ENCODE results near the gene DNAJC1. TPM values are rescaled to one million over a fixed set of nuclear protein-coding genes. Genes with fewer than 3 reads are reported as not detected.

The DNAJC1 gene
- polyA plus RNA-seq, 1 experiment, result 33.2 TPM

DNA sequence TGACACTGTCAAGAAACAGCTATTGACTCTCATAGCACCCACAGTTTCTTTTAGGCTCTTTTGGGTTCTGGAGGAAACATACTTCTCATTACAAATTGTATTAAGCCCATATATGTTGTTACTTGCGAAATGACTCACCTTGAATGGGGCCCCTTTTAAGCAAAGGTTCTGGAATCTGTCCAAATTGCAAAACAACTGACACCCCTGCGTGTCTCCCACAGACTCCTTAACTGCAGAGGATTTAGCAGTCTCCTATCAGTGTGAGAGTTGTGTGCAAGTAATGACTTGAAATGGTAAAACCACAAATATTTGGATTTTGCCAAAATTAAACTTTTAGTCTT is 192.3 kb downstream of the DNAJC1 start:
- ChIA-PET CTCF (no interaction called here), POLR2A (no interaction called here)
- no peaks in the 10 kb centered on the region for H3K36me3 ChIP-seq (ENCODE audit: control insufficient read depth, insufficient read depth, low read length)
- TF ChIP-seq, protein P1, sequence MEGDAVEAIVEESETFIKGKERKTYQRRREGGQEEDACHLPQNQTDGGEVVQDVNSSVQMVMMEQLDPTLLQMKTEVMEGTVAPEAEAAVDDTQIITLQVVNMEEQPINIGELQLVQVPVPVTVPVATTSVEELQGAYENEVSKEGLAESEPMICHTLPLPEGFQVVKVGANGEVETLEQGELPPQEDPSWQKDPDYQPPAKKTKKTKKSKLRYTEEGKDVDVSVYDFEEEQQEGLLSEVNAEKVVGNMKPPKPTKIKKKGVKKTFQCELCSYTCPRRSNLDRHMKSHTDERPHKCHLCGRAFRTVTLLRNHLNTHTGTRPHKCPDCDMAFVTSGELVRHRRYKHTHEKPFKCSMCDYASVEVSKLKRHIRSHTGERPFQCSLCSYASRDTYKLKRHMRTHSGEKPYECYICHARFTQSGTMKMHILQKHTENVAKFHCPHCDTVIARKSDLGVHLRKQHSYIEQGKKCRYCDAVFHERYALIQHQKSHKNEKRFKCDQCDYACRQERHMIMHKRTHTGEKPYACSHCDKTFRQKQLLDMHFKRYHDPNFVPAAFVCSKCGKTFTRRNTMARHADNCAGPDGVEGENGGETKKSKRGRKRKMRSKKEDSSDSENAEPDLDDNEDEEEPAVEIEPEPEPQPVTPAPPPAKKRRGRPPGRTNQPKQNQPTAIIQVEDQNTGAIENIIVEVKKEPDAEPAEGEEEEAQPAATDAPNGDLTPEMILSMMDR (IDR thresholded peaks at IDR 0.05; ENCODE audit: insufficient read depth, low read depth, low read length), result no peak
- no peak overlapping the region for H3K4me3 ChIP-seq (ENCODE audit: low read depth, low read length)
- H3K27me3 ChIP-seq (ENCODE audit: control insufficient read depth, insufficient read depth, low read length), result no peaks in the 10 kb centered on the region
- no peak for DNase-seq (ENCODE audit: low read depth)

DNA sequence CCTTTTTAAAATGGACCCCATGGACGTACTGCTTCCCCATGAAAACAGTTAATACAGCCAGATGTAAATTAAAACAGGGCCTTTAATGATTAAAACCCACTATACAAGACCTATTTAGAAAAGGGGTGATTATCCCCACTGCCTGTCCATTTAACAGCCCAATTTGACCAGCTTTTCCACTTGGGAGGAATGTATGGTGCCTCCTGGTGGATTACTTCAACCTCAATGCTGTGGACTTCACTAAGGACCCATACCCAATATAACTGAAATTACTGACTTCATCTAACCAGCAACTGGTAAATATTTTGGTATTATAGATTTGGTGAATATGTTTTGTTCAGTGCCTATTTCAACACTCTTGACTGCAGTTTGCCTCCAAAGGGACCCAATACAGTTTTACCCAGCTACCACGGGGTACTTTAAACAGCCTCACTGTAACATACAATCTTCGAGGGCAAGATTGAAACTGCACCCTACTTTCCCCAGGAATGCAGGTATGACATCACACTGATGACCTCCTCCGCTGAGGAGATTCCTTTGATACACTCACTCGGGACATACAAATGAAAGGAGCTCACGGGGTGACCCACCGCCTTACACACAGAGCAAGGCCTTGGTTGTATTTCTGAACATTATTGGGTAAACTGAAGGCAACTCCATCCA is 192.8 kb downstream of the DNAJC1 start:
- TF ChIP-seq, protein P1 (IDR thresholded peaks at IDR 0.05; ENCODE audit: insufficient read depth, low read depth, low read length), result no peak
- Histone ChIP-seq H3K36me3 (ENCODE audit: control insufficient read depth, insufficient read depth, low read length) (no peaks in the 10 kb centered on the region), H3K4me3 (ENCODE audit: low read depth, low read length) (no peak overlapping the region), H3K27me3 (ENCODE audit: control insufficient read depth, insufficient read depth, low read length) (no peaks in the 10 kb centered on the region)
- POLR2A ChIA-PET, result no interaction called here
- no peak for DNase-seq (ENCODE audit: low read depth)
- CTCF ChIA-PET, result interaction anchor here (0.9 kb wide), 1 partner anchor 34 kb away, joined by 3 read pairs; no protein-coding TSS in a partner anchor

DNA sequence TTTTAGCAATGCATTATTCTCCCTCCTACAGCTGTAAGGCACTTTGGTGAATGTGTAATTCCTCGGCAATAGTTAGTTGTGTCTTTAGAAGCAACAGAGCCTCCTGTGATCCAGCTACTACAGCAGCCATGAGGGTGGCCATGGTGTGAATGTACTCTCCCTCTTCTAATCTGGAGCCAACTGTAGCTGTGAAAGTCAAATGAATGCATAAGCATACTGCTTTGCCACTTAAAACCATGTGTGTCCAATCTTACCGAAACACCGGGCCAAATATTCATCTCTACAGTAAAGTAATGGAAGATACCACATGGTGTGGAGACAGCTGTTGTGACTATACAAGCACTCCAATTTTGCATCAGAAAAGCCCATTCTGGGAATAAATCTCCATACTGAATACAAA is 195.0 kb downstream of the DNAJC1 start:
- DNase-seq (ENCODE audit: low read depth), result no peak
- no peaks in the 10 kb centered on the region for H3K27me3 ChIP-seq (ENCODE audit: control insufficient read depth, insufficient read depth, low read length)
- TF ChIP-seq, protein P1 (IDR thresholded peaks at IDR 0.05; ENCODE audit: insufficient read depth, low read depth, low read length), result no peak
- no peak overlapping the region for H3K4me3 ChIP-seq (ENCODE audit: low read depth, low read length)
- ChIA-PET POLR2A (no interaction called here), CTCF (interaction anchor here (1.4 kb wide), 1 partner anchor 10 kb away, joined by 3 read pairs; no protein-coding TSS in a partner anchor)
- no peaks in the 10 kb centered on the region for H3K36me3 ChIP-seq (ENCODE audit: control insufficient read depth, insufficient read depth, low read length)

DNA sequence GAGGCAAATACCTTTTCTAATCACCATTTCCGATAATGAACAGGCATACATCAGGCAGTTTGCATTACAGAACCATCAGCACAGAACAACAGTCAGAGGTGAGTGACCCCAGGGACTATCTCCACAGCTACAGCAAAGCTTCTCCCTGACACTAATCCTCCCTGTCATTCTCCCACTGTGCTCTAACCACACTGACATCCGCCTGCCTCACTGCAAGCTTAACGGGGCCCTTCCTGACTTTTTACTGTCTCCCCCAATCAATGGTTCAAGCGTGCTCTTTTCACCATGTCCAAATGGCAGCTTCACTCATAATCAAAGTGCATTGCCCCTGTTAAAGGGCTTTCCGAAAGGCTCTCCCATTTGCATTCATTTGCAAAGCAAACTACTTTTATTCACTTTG is 196.3 kb downstream of the DNAJC1 start:
- Histone ChIP-seq H3K4me3 (ENCODE audit: low read depth, low read length) (no peak overlapping the region), H3K27me3 (ENCODE audit: control insufficient read depth, insufficient read depth, low read length) (no peaks in the 10 kb centered on the region), H3K36me3 (ENCODE audit: control insufficient read depth, insufficient read depth, low read length) (no peaks in the 10 kb centered on the region; the same call in 1 of the 2 replicates)
- ChIA-PET POLR2A (no interaction called here), CTCF (interaction anchor here (1.9 kb wide), 1 partner anchor 12 kb away, joined by 5 read pairs; no protein-coding TSS in a partner anchor)
- no peak for DNase-seq (ENCODE audit: low read depth)
- TF ChIP-seq, protein P1 (IDR thresholded peaks at IDR 0.05; ENCODE audit: insufficient read depth, low read depth, low read length), result no peak

DNA sequence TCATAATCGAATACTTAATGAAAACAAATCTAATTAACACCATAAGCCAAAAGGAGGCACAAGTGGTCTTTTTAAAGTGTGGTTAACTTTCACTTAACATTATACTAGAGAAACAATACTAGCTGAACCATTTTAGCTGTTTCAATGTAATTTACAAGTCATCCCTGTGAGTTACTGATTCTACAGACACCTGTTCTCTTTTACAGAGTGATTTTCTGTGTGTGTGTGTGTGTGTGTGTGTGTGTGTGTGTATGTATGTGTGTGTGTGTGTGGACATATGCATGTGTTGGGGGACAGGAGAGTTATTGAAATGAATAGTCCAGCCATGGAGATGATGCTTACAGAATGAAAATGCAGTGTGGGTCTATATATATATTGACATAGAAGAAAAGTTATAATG is 200.2 kb downstream of the DNAJC1 start:
- Histone ChIP-seq H3K4me3 (ENCODE audit: low read depth, low read length) (no peak overlapping the region), H3K27me3 (ENCODE audit: control insufficient read depth, insufficient read depth, low read length) (no peaks in the 10 kb centered on the region), H3K36me3 (ENCODE audit: control insufficient read depth, insufficient read depth, low read length) (no peaks in the 10 kb centered on the region; the same call in 1 of the 2 replicates)
- TF ChIP-seq, protein P1 (IDR thresholded peaks at IDR 0.05; ENCODE audit: insufficient read depth, low read depth, low read length), result no peak
- POLR2A ChIA-PET, result no interaction called here
- DNase-seq (ENCODE audit: low read depth), result no peak
- CTCF ChIA-PET, result no interaction called here

Data from BJ (cell line).